ENCODE results near the gene ATP10B.

The ATP10B gene

GRCh38 chr5:160627921-160628618, 223.9 kb downstream of the ATP10B start:
- DNase-seq: no peak

GRCh38 chr5:160626322-160626721, 225.7 kb downstream of the ATP10B start:
- no peak for DNase-seq

- DNase-seq: no peak
Measured at GRCh38 chr5:160621526-160621925, 230.5 kb downstream of the ATP10B start.

GRCh38 chr5:160620401-160620800, 231.6 kb downstream of the ATP10B start:
- DNase-seq: no peak

DNA sequence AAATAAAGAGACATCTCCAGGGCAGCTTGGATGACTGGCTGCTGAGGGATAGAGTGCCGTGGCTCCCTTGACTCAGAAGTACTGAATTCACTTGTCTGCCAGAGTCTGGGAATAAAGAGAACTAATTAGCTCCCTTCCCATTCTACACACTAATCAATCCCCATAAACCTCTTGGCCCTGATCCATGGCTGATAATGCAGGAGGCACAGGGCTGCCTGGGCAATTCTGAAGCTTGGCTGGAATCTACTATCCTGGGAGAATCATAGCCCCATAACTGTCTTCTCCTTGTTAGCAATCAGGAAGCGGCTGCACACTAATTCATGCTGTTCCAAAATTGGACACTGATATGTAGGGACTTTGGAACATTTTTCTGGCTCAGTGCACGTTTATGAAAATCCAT, 232.6 kb downstream of the ATP10B start:
- DNase-seq: no peak

DNA sequence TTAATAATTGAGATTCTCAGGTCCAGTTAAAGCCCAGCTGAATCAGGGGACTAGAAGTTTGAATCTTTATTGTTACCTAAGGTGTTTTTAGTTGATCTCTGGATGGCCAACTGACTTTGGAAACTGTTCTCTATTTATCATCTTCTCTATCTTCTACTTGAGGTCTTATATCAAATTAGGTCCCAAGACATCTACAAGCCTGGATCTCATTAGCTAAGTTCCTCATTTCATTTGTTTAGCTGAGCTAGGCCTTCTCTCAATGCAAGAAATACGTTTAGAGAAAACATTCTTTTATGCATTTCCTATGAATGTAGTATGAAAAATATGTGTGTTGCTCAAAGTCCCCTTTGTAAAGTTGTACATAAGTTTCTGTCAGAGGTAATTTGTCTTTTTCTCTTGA, 233.7 kb downstream of the ATP10B start:
- no peak for DNase-seq

DNA sequence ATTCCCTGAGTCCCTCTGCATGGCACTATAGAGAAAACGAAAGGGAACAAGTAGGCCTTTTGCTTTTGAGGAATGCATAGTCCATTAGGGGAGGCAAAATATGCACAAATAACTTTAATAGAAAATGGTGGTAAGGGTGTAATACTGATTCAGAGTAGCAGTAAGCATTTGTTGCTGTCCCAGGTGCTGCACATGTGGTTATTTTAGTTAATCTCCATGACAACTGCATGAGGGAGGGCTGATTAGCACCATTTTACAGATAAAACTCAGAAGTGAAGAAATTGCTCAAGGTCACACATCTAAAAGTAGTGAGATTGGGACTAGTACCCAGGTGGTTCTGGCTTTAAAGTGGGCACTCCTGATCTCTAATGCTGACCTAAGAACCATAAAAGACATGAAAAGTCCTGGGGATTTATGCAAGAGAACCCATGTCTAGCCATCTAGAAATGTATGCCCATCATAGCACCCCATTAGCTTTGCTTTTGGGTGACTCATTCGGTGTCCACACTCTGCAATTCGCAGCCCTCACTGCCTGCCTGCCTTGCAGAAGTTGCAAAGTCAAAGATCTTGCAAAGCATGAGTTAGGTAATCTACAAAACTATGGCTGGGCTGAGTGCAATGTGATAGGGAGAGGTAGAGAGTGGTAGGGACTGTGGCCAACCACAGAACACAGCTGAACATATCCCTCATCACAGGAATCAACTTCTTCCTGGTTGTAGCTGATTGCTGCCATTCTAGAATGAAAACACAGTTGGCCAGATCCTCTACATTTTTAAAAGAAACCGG, 235.1 kb downstream of the ATP10B start:
- DNase-seq: no peak

DNA sequence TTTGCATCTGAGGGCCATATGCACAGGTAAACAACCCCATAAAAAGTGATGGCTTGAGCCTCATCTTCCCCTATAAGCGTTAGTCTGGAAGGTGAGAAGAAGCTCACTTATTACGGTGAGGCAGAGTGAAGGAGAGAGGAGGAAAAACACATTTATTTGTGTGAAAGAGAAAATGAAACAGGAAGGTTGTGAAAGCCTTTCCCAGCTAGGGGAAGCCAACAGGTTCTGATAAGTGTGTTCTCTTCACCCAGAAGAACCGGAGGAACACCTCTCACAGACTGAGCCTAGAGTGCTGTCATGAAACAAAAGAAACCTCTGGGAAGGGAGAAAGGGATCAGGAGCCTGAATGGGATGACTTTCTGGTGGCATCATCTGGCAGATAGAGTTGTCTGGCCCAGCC, 237.9 kb downstream of the ATP10B start:
- DNase-seq: no peak

DNA sequence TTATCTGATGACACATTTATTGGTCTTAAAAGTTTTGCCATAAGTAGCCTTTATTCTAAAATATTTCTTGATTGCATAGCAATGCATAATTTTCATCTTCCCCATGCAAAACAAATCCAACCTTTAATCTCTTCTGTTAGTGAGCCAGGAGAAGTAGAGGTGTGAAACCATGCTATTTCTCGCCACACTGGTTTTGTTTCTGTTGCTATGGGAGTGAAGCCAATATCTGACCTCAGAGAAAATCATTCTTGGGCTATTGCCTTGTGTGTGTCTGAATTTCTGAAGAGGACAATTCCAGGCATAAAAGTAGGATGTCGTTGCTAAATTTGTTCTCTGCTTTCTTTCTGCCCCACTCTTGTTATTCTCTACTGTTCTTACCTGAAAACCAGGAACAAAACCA, 246.7 kb downstream of the ATP10B start:
- DNase-seq: no peak

DNA sequence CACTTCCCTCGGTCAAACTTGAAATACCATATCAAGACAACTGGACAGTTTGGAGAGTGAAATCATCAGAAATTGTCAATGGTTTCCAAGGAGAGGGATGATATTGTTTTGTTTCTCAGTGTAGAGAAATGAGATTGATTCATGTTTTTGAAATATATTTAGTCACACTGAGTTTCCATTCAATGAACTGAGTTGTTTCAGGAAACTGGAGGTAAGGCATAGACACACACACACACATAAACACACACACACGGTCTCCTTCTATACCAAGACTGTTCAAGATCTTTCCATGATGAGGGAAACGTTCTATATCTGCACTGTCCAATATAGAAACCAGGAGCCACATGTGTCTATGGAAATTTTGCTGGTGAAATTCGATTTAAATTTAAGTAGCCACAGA, 247.5 kb downstream of the ATP10B start:
- no peak for DNase-seq

- DNase-seq: no peak
Measured at GRCh38 chr5:160602744-160603143, 249.3 kb downstream of the ATP10B start.

GRCh38 chr5:160601046-160601445, 251.0 kb downstream of the ATP10B start:
- no peak for DNase-seq

GRCh38 chr5:160573318-160573717, 278.7 kb downstream of the ATP10B start:
- no peak for DNase-seq

DNA sequence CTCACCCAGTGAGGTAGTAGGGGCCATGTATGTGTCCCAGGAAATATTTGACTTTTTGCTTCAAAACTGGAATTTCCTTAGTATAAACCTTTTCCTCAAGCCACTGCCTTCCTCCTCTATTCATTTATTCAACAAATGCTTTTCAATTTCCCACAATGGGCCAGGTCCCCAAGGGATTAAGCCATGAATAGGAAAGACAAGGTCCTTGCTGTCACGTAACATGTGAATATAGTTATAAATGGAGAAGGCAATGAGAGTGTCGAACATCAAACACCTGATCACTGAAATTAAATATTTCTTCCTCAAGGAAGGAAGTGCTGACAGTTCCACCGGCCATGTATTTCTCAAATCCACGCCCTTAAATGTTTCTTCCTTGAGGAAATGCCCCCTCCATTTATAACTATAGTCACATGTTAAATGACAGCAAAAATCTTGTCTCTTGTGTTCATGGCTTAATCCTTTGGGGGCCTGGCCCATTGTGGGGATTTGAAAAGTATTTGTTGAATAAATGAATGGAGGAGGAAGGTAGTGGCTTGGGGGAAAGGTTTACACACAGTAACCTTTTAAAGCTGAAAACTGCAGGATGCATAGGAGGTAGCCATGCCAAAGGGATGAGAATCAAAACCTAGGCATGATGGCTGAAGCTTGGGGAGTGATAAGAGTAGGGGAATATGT, 284.8 kb downstream of the ATP10B start:
- no peak for DNase-seq

DNA sequence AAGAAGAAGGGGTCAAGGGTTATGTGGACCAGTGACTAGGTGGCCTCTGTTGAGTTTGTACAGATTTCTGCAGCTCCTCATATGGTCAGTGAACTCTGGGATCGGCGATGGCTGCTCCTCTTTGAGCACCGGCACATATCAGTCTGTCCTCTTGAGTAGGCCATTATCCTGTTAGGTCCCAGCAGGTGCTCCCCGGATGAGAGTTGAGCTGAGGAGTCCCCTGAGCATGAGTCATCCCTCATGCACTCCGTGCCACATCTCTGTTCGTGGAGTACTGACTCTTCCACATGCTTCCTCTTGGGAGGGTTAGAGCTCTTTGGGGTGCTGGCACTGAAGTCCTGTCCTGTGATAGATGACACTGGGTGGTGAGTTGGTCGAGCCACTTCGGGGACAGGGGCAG, 286.6 kb downstream of the ATP10B start:
- no peak for DNase-seq

- DNase-seq: no peak
Measured at GRCh38 chr5:160556846-160557245, 295.2 kb downstream of the ATP10B start.

GRCh38 chr5:160555971-160556631, 295.9 kb downstream of the ATP10B start:
- DNase-seq: no peak

GRCh38 chr5:160555581-160555970, 296.4 kb downstream of the ATP10B start:
- DNase-seq: no peak

DNA sequence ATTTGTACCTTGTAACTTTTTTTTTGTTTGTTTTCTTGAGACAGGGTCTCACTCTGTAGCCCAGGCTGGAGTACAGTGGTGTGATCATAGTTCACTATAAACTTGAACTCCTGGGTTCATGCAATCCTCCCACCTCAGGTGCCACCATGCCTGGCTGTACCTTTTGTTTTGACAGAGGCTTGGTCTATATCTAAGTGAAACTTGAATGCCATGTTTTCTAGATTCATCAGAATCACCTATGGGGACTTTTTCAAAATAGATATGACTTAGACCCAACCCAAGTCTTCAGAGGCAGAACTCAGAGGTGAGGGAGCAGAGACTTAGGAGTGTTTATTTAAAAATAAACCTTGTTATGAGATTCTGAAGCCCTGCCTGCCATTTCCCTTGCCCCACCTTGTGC, 301.9 kb downstream of the ATP10B start:
- DNase-seq: no peak

DNA sequence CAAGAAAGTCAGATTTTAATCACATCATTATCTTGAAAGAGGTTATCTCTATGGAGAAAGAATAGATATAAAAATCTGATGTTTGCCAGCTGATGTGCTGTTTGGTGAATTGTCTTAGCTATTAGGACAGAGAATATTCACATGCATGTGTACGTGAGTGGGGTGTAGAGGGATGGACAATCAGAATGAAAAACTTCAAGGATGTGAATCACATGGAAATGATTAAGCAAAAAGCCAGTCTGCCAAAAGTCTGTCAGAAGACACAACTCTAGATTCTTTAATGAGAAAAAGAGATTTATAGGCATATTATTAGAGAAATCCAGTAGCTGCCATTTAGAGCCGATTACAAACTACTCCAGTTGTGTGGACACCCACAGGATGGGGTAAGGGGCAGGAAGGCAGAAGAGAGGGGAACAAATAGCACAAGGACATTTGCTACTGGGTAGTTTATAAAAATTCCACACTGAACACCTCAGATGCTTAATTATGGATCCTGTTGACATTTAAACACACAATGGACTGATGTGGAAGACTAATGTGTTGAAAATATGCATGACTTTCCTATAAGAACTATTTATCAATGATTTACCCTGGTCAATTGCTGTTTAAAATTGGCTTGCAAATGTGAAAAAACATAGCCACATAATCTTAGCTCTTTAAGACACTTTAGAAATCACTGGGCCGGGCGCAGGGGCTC, 302.9 kb downstream of the ATP10B start:
- no peak for DNase-seq

- DNase-seq: no peak
Measured at GRCh38 chr5:160547872-160548271, 304.1 kb downstream of the ATP10B start.

GRCh38 chr5:160547061-160547460, 304.9 kb downstream of the ATP10B start:
- no peak for DNase-seq

- no peak for DNase-seq
Measured at GRCh38 chr5:160545832-160546231, 306.2 kb downstream of the ATP10B start.
